SU-DHL-6 (cell line): ENCODE measurements around the gene SLC22A5.

ENCODE experiments used
- CTCF ChIP-seq: fragments of 200-600 bp; sonication (generic); IDR thresholded peaks from one replicate; pipeline ENCODE4 v1.5.1; 2017; ENCODE audit warnings: antibody characterized with exemption, mild to moderate bottlenecking, low read length, moderate library complexity; ENCODE audit not compliant: insufficient read depth, poor library complexity, severe bottlenecking
- EZH2phosphoT487 ChIP-seq: fragments of 200-600 bp; sonication (generic), shearing (Covaris generic); conservative IDR thresholded peaks from 2 replicates; pipeline ENCODE4 v1.6.1; 2018; ENCODE audit warnings: mild to moderate bottlenecking, antibody characterized with exemption, low read length, moderate library complexity, mixed read lengths

- TF ChIP-seq CTCF (no peak), EZH2phosphoT487 (no peak)
Observed at GRCh38 chr5:132437604-132438266, 68.2 kb downstream of the SLC22A5 start.
